ENCODE results near the gene KRT39. TPM values are rescaled to one million over a fixed set of nuclear protein-coding genes. Genes with fewer than 3 reads are reported as not detected.

Gene KRT39
- total RNA-seq, 1 experiment from 2014 or later = not detected

DNA sequence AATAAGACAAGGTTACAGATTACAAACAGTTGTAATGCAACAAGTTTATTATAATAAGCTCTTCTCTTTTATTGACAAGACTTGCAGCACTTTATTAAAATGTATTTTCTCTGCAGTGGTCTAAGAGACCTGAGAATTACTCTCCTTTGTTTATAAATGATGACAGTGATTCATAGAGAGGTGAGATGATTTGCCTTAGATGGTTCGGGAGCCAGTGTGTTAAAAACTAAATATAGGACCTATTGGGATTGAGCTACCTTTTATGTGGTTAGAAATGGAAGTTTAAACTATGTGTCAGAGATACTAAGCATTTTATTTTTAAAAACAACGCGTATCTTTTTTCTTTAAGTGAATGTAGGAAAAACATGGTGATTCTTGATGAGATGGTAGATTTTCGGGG lies 30.1 kb upstream of the KRT39 start:
- DNase-seq (no peak), ATAC-seq (no peak)
- Histone ChIP-seq H3K4me3 (ENCODE audit: low read length) (no peak overlapping the region), H2AFZ (ENCODE audit: low read length) (no peak overlapping the region), H3K27ac (ENCODE audit: low read length) (no peak overlapping the region), H3K79me2 (ENCODE audit: low read length) (no peaks in the 10 kb centered on the region), H3K4me2 (ENCODE audit: low read length) (no peak overlapping the region), H3K9ac (ENCODE audit: low read length) (no peak overlapping the region), H3K36me3 (ENCODE audit: low read depth, low read length) (no peaks in the 10 kb centered on the region), H3K27me3 (ENCODE audit: low read length) (no peaks in the 10 kb centered on the region), H3F3A (ENCODE audit: low read length, unreplicated experiment) (no peaks in the 10 kb centered on the region), H3K9me2 (replicated peaks; ENCODE audit: low read length) (no peaks in the 10 kb centered on the region), H3K9me3 (ENCODE audit: low read length) (no peaks in the 10 kb centered on the region), H3K4me1 (ENCODE audit: insufficient read depth, low read length) (peaks cover 5% of the 10 kb centered on the region), H4K20me1 (ENCODE audit: low read length) (no peaks in the 10 kb centered on the region)
- CTCF ChIA-PET = no interaction called here
- BruUV-seq (replicated peaks) = no TSS peak
- POLR2A ChIA-PET (ENCODE audit: unreplicated experiment) = no interaction called here
- intact Hi-C loops (cut with micrococcal nuclease) = no loop called here
- TF ChIP-seq EZH2phosphoT487 (IDR thresholded peaks at IDR 0.05; ENCODE audit: borderline replicate concordance, low read length) (no peak), EZH2 (IDR thresholded peaks at IDR 0.05; ENCODE audit: low read length, unreplicated experiment) (no peak)
- TF ChIP-seq, protein P1, sequence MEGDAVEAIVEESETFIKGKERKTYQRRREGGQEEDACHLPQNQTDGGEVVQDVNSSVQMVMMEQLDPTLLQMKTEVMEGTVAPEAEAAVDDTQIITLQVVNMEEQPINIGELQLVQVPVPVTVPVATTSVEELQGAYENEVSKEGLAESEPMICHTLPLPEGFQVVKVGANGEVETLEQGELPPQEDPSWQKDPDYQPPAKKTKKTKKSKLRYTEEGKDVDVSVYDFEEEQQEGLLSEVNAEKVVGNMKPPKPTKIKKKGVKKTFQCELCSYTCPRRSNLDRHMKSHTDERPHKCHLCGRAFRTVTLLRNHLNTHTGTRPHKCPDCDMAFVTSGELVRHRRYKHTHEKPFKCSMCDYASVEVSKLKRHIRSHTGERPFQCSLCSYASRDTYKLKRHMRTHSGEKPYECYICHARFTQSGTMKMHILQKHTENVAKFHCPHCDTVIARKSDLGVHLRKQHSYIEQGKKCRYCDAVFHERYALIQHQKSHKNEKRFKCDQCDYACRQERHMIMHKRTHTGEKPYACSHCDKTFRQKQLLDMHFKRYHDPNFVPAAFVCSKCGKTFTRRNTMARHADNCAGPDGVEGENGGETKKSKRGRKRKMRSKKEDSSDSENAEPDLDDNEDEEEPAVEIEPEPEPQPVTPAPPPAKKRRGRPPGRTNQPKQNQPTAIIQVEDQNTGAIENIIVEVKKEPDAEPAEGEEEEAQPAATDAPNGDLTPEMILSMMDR (conservative IDR thresholded peaks at IDR 0.05; ENCODE audit: low read depth, low read length) = no peak

DNA sequence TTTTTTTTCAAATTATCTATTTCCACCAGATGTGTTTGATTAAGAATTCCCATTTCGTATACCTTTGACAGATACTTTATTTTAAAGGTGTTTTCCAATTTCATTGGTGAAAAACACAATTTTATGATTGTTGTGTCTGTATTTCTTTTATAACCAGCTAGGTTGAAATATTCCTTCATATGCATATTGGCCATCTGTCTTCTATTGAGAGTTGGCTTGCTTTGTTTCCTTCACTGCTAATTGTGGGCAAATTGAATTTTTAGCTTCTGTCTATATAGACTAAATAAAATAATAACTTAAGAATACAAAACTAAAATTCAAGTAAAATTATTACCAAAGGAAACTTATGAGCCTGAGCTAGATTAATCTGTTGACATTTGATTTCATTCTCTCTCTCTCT lies 28.4 kb upstream of the KRT39 start:
- Histone ChIP-seq H2AFZ (ENCODE audit: low read length) (no peak overlapping the region), H3K4me3 (ENCODE audit: low read length) (no peak overlapping the region), H3K9me3 (ENCODE audit: low read length) (no peaks in the 10 kb centered on the region), H3K9ac (ENCODE audit: low read length) (no peak overlapping the region), H3K27me3 (ENCODE audit: low read length) (no peaks in the 10 kb centered on the region), H3K9me2 (replicated peaks; ENCODE audit: low read length) (no peaks in the 10 kb centered on the region), H3K4me2 (ENCODE audit: low read length) (no peak overlapping the region), H3K27ac (ENCODE audit: low read length) (no peak overlapping the region), H4K20me1 (ENCODE audit: low read length) (no peaks in the 10 kb centered on the region), H3F3A (ENCODE audit: low read length, unreplicated experiment) (no peaks in the 10 kb centered on the region), H3K4me1 (ENCODE audit: insufficient read depth, low read length) (no peaks in the 10 kb centered on the region), H3K36me3 (ENCODE audit: low read depth, low read length) (no peaks in the 10 kb centered on the region), H3K79me2 (ENCODE audit: low read length) (no peaks in the 10 kb centered on the region)
- intact Hi-C loops (cut with micrococcal nuclease) = no loop called here
- no peak for TF ChIP-seq EZH2phosphoT487 (IDR thresholded peaks at IDR 0.05; ENCODE audit: borderline replicate concordance, low read length)
- ChIA-PET POLR2A (ENCODE audit: unreplicated experiment) (no interaction called here), CTCF (no interaction called here)
- no TSS peak for BruUV-seq (replicated peaks)
- DNase-seq (no peak), ATAC-seq (no peak)

DNA sequence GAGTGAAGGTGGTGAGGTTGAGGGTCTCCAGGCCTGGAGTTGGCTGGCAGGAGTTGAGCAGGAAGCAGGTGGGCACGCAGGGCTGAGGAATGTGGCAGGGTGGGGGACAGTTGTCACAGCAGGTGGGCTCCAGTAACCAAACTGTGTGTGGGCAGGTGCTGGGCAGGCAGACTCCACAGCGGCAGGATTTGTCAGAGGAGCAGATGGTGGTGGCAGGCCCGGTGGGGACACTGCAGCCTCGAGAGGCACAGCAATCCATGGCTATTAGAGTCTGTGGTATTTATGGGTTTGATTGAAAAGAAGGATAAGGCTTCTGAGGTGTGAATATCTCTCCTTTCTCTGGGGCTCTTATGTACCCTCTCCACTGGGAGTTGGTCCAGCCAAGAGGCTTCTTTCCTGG lies 27.1 kb upstream of the KRT39 start, which contains the start of gene KRTAP3-3:
Gene KRTAP3-3 (minus strand): TSS at position 326 of the 400 bp plus-strand sequence. CDS start 67 bp downstream, at position 259.
- H3K9me3 ChIP-seq (ENCODE audit: low read length) = no peaks in the 10 kb centered on the region
- intact Hi-C loops (cut with micrococcal nuclease) = no loop called here
- no peak within 1 kb of the TSS for H3K9ac ChIP-seq (ENCODE audit: low read length)
- H3K4me1 ChIP-seq (ENCODE audit: insufficient read depth, low read length) = no peaks in the 10 kb centered on the region
- TF ChIP-seq, protein P1 (conservative IDR thresholded peaks at IDR 0.05; ENCODE audit: low read depth, low read length) = no peak
- TF ChIP-seq EZH2phosphoT487 (IDR thresholded peaks at IDR 0.05; ENCODE audit: borderline replicate concordance, low read length) (no peak), EZH2 (IDR thresholded peaks at IDR 0.05; ENCODE audit: low read length, unreplicated experiment) (no peak)
- no peak within 1 kb of the TSS for H3K27ac ChIP-seq (ENCODE audit: low read length)
- H3K4me3 ChIP-seq (ENCODE audit: low read length) = no peak within 1 kb of the TSS
- H2AFZ ChIP-seq (ENCODE audit: low read length) = no peak within 1 kb of the TSS
- no peaks in the 10 kb centered on the region for H4K20me1 ChIP-seq (ENCODE audit: low read length)
- H3K27me3 ChIP-seq (ENCODE audit: low read length) = no peaks in the 10 kb centered on the region
- no peaks in the 10 kb centered on the region for H3F3A ChIP-seq (ENCODE audit: low read length, unreplicated experiment)
- ChIA-PET POLR2A (ENCODE audit: unreplicated experiment) (no interaction called here), CTCF (no interaction called here)
- no peaks in the 10 kb centered on the region for H3K79me2 ChIP-seq (ENCODE audit: low read length)
- no peaks in the 10 kb centered on the region for H3K36me3 ChIP-seq (ENCODE audit: low read depth, low read length)
- no TSS peak for BruUV-seq (replicated peaks)
- H3K9me2 ChIP-seq (replicated peaks; ENCODE audit: low read length) = no peaks in the 10 kb centered on the region
- ATAC-seq = no peak
- no peak within 1 kb of the TSS for H3K4me2 ChIP-seq (ENCODE audit: low read length)
- DNase-seq = no peak
